ENCODE measurements around the gene NBL1.

- TF ChIP-seq CTCF (IDR thresholded peaks at IDR 0.05; ENCODE audit: poor library complexity) (no peak), EZH2 (IDR thresholded peaks at IDR 0.05; ENCODE audit: borderline replicate concordance) (no peak), EZH2phosphoT487 (IDR thresholded peaks at IDR 0.05; ENCODE audit: low read depth, severe bottlenecking, unreplicated experiment) (no peak)
These were observed 3.5 kb upstream of the NBL1 start for GRCh38 chr1:19640363-19641316.
